Measurements from ENCODE around the gene EXOSC5. TPM values are rescaled to one million over a fixed set of nuclear protein-coding genes. Genes with fewer than 3 reads are reported as not detected.
A peak's percentile ranks its signal among the peaks of the same experiment; 100 is the strongest.

EXOSC5 gene
- polyA plus RNA-seq, 1 donor from 2014 or later = 42.0 TPM

GRCh38 chr19:41399091-41399490 is 1.9 kb upstream of the EXOSC5 start:
- no peaks in the 10 kb centered on the region for H3K36me3 ChIP-seq (ENCODE audit: insufficient read depth, low read length)
- H3K27me3 ChIP-seq (ENCODE audit: insufficient read depth, low read depth, low read length) = no peaks in the 10 kb centered on the region
- no peaks in the 10 kb centered on the region for H3F3A ChIP-seq (ENCODE audit: insufficient read depth, low read length, poor library complexity, severe bottlenecking)
- H3K79me2 ChIP-seq (replicated peaks; ENCODE audit: insufficient read depth, low read length) = peaks cover 16% of the 10 kb centered on the region
- H4K20me1 ChIP-seq (ENCODE audit: insufficient read depth) = no peaks in the 10 kb centered on the region
- H3K4me2 ChIP-seq (ENCODE audit: low read length) = peak overlapping the region; percentile 99
- H3K4me3 ChIP-seq (ENCODE audit: low read length) = peak overlapping the region; percentile 92
- no peak overlapping the region for H2AFZ ChIP-seq (ENCODE audit: low read depth, low read length)
- H3K9me2 ChIP-seq (ENCODE audit: insufficient read depth, low read length) = no peaks in the 10 kb centered on the region
- H3K9me3 ChIP-seq (ENCODE audit: low read length) = no peaks in the 10 kb centered on the region
- H3K27ac ChIP-seq (ENCODE audit: low read length) = no peak overlapping the region
- no peak for TF ChIP-seq REST (IDR thresholded peaks at IDR 0.05; ENCODE audit: borderline replicate concordance)
- no peak for TF ChIP-seq EP300 (conservative IDR thresholded peaks at IDR 0.05; ENCODE audit: poor library complexity, severe bottlenecking)
- TF ChIP-seq EZH2 (IDR thresholded peaks at IDR 0.05; ENCODE audit: borderline replicate concordance, insufficient read depth, low read length, poor library complexity, severe bottlenecking) = no peak
- no peak for TF ChIP-seq SMC3 (conservative IDR thresholded peaks at IDR 0.05; ENCODE audit: poor library complexity)
- no peak for TF ChIP-seq CTCF (IDR thresholded peaks at IDR 0.05; ENCODE audit: poor library complexity, severe bottlenecking)
- TF ChIP-seq MXI1 (conservative IDR thresholded peaks at IDR 0.05; ENCODE audit: poor library complexity, severe bottlenecking) = no peak
- no peak for TF ChIP-seq RAD21 (conservative IDR thresholded peaks at IDR 0.05)
- peak overlapping the region; percentile 92 for H3K9ac ChIP-seq (ENCODE audit: low read length)

DNA sequence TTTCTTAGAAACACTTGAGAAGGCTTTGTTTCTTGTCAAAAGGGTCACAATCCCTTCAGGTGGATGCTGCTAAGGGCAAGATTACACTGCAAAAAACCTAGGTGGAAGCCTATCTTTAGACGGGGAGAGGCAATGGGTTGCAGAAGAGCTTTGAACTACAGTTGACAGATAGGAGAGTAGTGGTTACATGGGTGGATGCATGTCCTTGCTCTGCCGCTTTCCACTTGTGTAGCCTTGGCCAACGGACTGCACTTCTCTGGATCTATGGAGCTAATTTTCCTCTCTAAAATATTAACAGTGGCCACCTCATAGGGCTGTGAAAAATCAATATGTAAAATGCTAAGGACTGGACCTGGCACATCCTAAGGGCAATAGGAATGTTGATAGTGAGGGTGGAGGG is 1.4 kb upstream of the EXOSC5 start:
- Histone ChIP-seq H3K9me2 (ENCODE audit: insufficient read depth, low read length) (no peaks in the 10 kb centered on the region), H3K9me3 (ENCODE audit: low read length) (no peaks in the 10 kb centered on the region), H3K4me2 (ENCODE audit: low read length) (peak overlapping the region; percentile 99), H3K36me3 (ENCODE audit: insufficient read depth, low read length) (no peaks in the 10 kb centered on the region), H3K79me2 (replicated peaks; ENCODE audit: insufficient read depth, low read length) (peaks cover 16% of the 10 kb centered on the region), H4K20me1 (ENCODE audit: insufficient read depth) (no peaks in the 10 kb centered on the region), H3K27me3 (ENCODE audit: insufficient read depth, low read depth, low read length) (no peaks in the 10 kb centered on the region), H2AFZ (ENCODE audit: low read depth, low read length) (no peak overlapping the region), H3K9ac (ENCODE audit: low read length) (peak overlapping the region; percentile 92), H3K27ac (ENCODE audit: low read length) (no peak overlapping the region), H3K4me3 (ENCODE audit: low read length) (peak overlapping the region; percentile 92), H3F3A (ENCODE audit: insufficient read depth, low read length, poor library complexity, severe bottlenecking) (no peaks in the 10 kb centered on the region)
- TF ChIP-seq EZH2 (IDR thresholded peaks at IDR 0.05; ENCODE audit: borderline replicate concordance, insufficient read depth, low read length, poor library complexity, severe bottlenecking) = no peak
- no peak for TF ChIP-seq SMC3 (conservative IDR thresholded peaks at IDR 0.05; ENCODE audit: poor library complexity)
- no peak for TF ChIP-seq MXI1 (conservative IDR thresholded peaks at IDR 0.05; ENCODE audit: poor library complexity, severe bottlenecking)
- no peak for TF ChIP-seq EP300 (conservative IDR thresholded peaks at IDR 0.05; ENCODE audit: poor library complexity, severe bottlenecking)
- TF ChIP-seq TAF1 (IDR thresholded peaks at IDR 0.05; ENCODE audit: low read depth) = no peak
- no peak for TF ChIP-seq POLR2AphosphoS5 (IDR thresholded peaks at IDR 0.05)
- no peak for TF ChIP-seq REST (IDR thresholded peaks at IDR 0.05; ENCODE audit: borderline replicate concordance)
- TF ChIP-seq RAD21 (conservative IDR thresholded peaks at IDR 0.05) = no peak
- TF ChIP-seq CTCF (IDR thresholded peaks at IDR 0.05; ENCODE audit: poor library complexity, severe bottlenecking) = no peak
